GM19351 (cell line): ENCODE measurements around the gene THAP5.
"Not testable (repeated sequence)": the region's sequence is repeated elsewhere in the genome, so short reads cannot be mapped to it uniquely, and the experiment has no call there.

ENCODE experiments used
- ATAC-seq: cut with Tn5 transposase; IDR thresholded peaks from one replicate; pipeline ENCODE4 v1.9.1; 2021; ENCODE audit warnings: mild to moderate bottlenecking, moderate library complexity; ENCODE audit not compliant: unreplicated experiment

THAP5 gene

GRCh38 chr7:108585843-108586242 lies 16.3 kb upstream of the THAP5 start:
- no peak for ATAC-seq

- ATAC-seq, result no peak
These were observed 14.7 kb upstream of the THAP5 start for GRCh38 chr7:108584211-108584610.

- ATAC-seq, result no peak
These were observed 12.4 kb upstream of the THAP5 start for GRCh38 chr7:108581655-108582491.

GRCh38 chr7:108580298-108580697 lies 10.8 kb upstream of the THAP5 start:
- no peak for ATAC-seq

- ATAC-seq, result no peak
These were observed 9.4 kb upstream of the THAP5 start for GRCh38 chr7:108578937-108579336.

- no peak for ATAC-seq
These were observed 6.6 kb upstream of the THAP5 start for GRCh38 chr7:108576116-108576515.

GRCh38 chr7:108575156-108575555 lies 5.7 kb upstream of the THAP5 start:
- ATAC-seq, result no peak

- ATAC-seq, result no peak
These were observed 3.0 kb upstream of the THAP5 start for GRCh38 chr7:108572480-108572879.

GRCh38 chr7:108570146-108570755 lies 745 bp upstream of the THAP5 start:
- ATAC-seq, result peak; percentile 28

GRCh38 chr7:108568801-108569380 lies 615 bp downstream of the THAP5 start:
- ATAC-seq, result no peak

- no peak for ATAC-seq
These were observed 3.5 kb downstream of the THAP5 start for GRCh38 chr7:108565987-108566386.

GRCh38 chr7:108561047-108561619 lies 8.4 kb downstream of the THAP5 start:
- no peak for ATAC-seq

- no peak for ATAC-seq
These were observed 10.3 kb downstream of the THAP5 start for GRCh38 chr7:108559253-108559652.

- no peak for ATAC-seq
These were observed 11.9 kb downstream of the THAP5 start for GRCh38 chr7:108557617-108558016.

- no peak for ATAC-seq
These were observed 12.3 kb downstream of the THAP5 start for GRCh38 chr7:108557191-108557590.

- not testable (repeated sequence) for ATAC-seq
These were observed 12.8 kb downstream of the THAP5 start for GRCh38 chr7:108556665-108557064.

- not testable (repeated sequence) for ATAC-seq
These were observed 21.2 kb downstream of the THAP5 start for GRCh38 chr7:108548141-108548896.

- ATAC-seq, result no peak
These were observed 28.0 kb downstream of the THAP5 start for GRCh38 chr7:108541478-108541877.

- ATAC-seq, result not testable (repeated sequence)
These were observed 30.8 kb downstream of the THAP5 start for GRCh38 chr7:108538685-108539084.

GRCh38 chr7:108538236-108538635 lies 31.3 kb downstream of the THAP5 start:
- ATAC-seq, result not testable (repeated sequence)

- ATAC-seq, result no peak
These were observed 32.3 kb downstream of the THAP5 start for GRCh38 chr7:108537229-108537628.
